Mesodermal cell (in vitro differentiated cells): Measurements from ENCODE around the gene TCL1B.

Experiments used
- H3K27ac ChIP-seq: 2 replicates; pipeline ENCODE4 v1.7.0; 2013; ENCODE audit warnings: mild to moderate bottlenecking, low read depth, low read length, moderate library complexity; ENCODE audit not compliant: severe bottlenecking
- H3K36me3 ChIP-seq: 2 replicates; pipeline ENCODE4 v1.7.1; 2013; ENCODE audit warnings: mild to moderate bottlenecking, low read length, moderate library complexity; ENCODE audit not compliant: control insufficient read depth, insufficient read depth
- H3K4me1 ChIP-seq: one replicate; pipeline ENCODE4 v1.7.1; 2013; ENCODE audit warnings: mild to moderate bottlenecking, low read length; ENCODE audit not compliant: insufficient read depth, control insufficient read depth, poor library complexity, severe bottlenecking
- H3K4me3 ChIP-seq: 2 replicates; pipeline ENCODE4 v1.7.0; 2013; ENCODE audit warnings: low read length, control low read depth, mild to moderate bottlenecking; ENCODE audit not compliant: insufficient read depth, poor library complexity, severe bottlenecking; ENCODE audit errors: extremely low read depth
- H3K9me3 ChIP-seq: 2 replicates; pipeline ENCODE4 v1.7.1; 2013; ENCODE audit warnings: mild to moderate bottlenecking, low read length, moderate library complexity; ENCODE audit not compliant: control insufficient read depth
- WGBS, 2 experiments: methylation state at CpG; one replicate each; pipeline ENCODE4 v1.1.5; 2013; ENCODE audit warnings: missing lambda C conversion rate in 2 of 2; ENCODE audit not compliant: insufficient coverage in 2 of 2; 5-methylcytosine and 5-hydroxymethylcytosine counted together

TCL1B gene

GRCh38 chr14:95667249-95667693, 19.0 kb upstream of the TCL1B start:
- H3K4me3 ChIP-seq, result no peak overlapping the region
- no peak overlapping the region for H3K27ac ChIP-seq
- WGBS, 2 experiments, result 43 to 50% methylated on average over 2 of the region's 3 CpGs
- H3K9me3 ChIP-seq, result no peaks in the 10 kb centered on the region
- no peaks in the 10 kb centered on the region for H3K36me3 ChIP-seq
- no peaks in the 10 kb centered on the region for H3K4me1 ChIP-seq

DNA sequence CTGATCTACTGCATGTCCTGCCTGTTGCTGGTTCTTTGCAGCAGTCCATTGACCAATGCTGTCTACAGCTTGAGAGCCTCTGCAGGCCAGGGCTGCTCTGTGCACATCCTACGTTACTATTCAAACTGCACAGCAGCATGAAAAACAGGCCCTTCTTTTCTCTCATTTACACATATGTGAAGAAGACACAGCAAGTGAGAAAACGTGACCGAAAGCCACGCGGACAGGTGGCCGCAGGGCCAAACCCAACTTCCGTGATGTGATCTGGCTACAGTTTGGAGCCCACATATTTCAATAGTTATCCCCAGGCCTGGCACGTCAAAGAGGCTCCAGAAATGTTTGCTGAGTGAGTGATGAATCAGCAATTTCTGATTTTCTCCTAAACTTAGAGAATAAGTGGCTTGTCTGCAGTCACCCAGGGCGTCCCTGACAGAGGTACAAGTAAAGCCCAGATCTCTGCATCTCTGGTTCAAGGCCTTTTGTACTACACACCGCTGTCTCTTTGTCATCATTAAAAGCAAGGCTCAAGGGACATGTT, 17.9 kb upstream of the TCL1B start:
- 90 to 91% methylated on average over 8 to 9 of the region's 10 CpGs for WGBS, 2 experiments
- H3K4me3 ChIP-seq, result no peak overlapping the region
- no peak overlapping the region for H3K27ac ChIP-seq
- no peaks in the 10 kb centered on the region for H3K4me1 ChIP-seq
- no peaks in the 10 kb centered on the region for H3K36me3 ChIP-seq
- H3K9me3 ChIP-seq, result no peaks in the 10 kb centered on the region

- H3K36me3 ChIP-seq, result no peaks in the 10 kb centered on the region
- no peaks in the 10 kb centered on the region for H3K4me1 ChIP-seq
- no peak overlapping the region for H3K4me3 ChIP-seq
- 93 to 100% methylated on average over 2 to 3 of the region's 4 CpGs for WGBS, 2 experiments
- H3K9me3 ChIP-seq, result peaks cover 11% of the 10 kb centered on the region
- no peak overlapping the region for H3K27ac ChIP-seq
These were observed 11.6 kb upstream of the TCL1B start for GRCh38 chr14:95674613-95675012.

GRCh38 chr14:95675486-95675885, 10.7 kb upstream of the TCL1B start:
- Histone ChIP-seq H3K36me3 (no peaks in the 10 kb centered on the region), H3K4me1 (no peaks in the 10 kb centered on the region), H3K9me3 (peaks cover 11% of the 10 kb centered on the region), H3K4me3 (no peak overlapping the region), H3K27ac (no peak overlapping the region)
- WGBS, 2 experiments, result 56 to 60% methylated on average over 1 to 3 of the region's 4 CpGs

- Histone ChIP-seq H3K4me1 (peaks cover 3% of the 10 kb centered on the region), H3K27ac (no peak overlapping the region), H3K4me3 (no peak overlapping the region), H3K9me3 (peaks cover 11% of the 10 kb centered on the region), H3K36me3 (no peaks in the 10 kb centered on the region)
- WGBS, 2 experiments, result 90 to 100% methylated on average over 1 to 2 of the region's 4 CpGs
These were observed 8.9 kb upstream of the TCL1B start for GRCh38 chr14:95677179-95677835.

DNA sequence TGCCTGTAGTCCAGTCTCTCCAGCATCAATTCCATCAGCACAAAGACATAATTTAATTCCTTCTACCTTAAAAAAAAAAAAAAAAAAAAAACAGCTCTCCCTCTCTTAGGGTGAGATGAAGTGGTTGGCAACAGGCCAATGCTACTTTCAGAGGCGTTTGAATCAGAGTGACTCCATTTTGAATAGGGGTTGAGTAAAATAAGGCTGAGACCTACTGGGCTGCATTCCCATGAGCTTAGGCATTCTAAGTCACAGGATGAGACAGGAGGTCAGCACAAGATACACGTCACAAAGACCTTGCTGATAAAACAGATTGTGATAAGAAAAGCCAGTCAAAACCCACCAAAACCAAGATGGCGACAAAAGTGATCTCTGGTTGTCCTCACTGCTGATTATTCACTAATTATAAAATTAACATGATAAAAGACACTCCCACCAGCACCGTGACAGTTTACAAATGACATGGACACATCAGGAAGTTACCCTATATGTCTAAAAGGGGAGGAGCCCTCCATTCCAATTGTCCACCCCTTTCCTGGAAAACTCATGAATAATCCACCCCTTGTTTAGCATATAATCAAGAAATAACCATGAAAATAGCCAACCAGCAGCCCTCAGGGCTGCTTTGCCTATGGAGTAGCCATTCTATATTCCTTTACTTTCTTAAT, 6.9 kb upstream of the TCL1B start:
- Histone ChIP-seq H3K9me3 (peaks cover 11% of the 10 kb centered on the region), H3K4me1 (peaks cover 3% of the 10 kb centered on the region), H3K36me3 (no peaks in the 10 kb centered on the region), H3K4me3 (no peak overlapping the region), H3K27ac (no peak overlapping the region)
- WGBS, 2 experiments, result 92 to 93% methylated on average over 2 to 3 of the region's 4 CpGs

- H3K9me3 ChIP-seq, result peaks cover 11% of the 10 kb centered on the region
- WGBS, 2 experiments, result 31 to 33% methylated on average over 5 of the region's 8 CpGs
- H3K4me3 ChIP-seq, result no peak overlapping the region
- H3K4me1 ChIP-seq, result peaks cover 3% of the 10 kb centered on the region
- no peaks in the 10 kb centered on the region for H3K36me3 ChIP-seq
- H3K27ac ChIP-seq, result no peak overlapping the region
These were observed 6.1 kb upstream of the TCL1B start for GRCh38 chr14:95679998-95680735.

- WGBS, 2 experiments, result 85 to 88% methylated on average over 2 of the region's 2 CpGs
- peaks cover 9% of the 10 kb centered on the region for H3K9me3 ChIP-seq
- H3K4me3 ChIP-seq, result no peak overlapping the region
These were observed 5.1 kb upstream of the TCL1B start for GRCh38 chr14:95681153-95681552.

GRCh38 chr14:95683793-95684192, 2.4 kb upstream of the TCL1B start:
- Histone ChIP-seq H3K27ac (no peak overlapping the region), H3K4me1 (peaks cover 3% of the 10 kb centered on the region), H3K36me3 (no peaks in the 10 kb centered on the region), H3K9me3 (no peaks in the 10 kb centered on the region), H3K4me3 (no peak overlapping the region)
- WGBS, 2 experiments, result 69 to 73% methylated on average over 4 of the region's 4 CpGs

More at GRCh38 chr14:95681153-95681552, 5.1 kb upstream of the TCL1B start:
- H3K4me1 ChIP-seq, result peaks cover 3% of the 10 kb centered on the region
- H3K27ac ChIP-seq, result no peak overlapping the region
- no peaks in the 10 kb centered on the region for H3K36me3 ChIP-seq

GRCh38 chr14:95686935-95687334, 709 bp downstream of the TCL1B start:
- H3K4me3 ChIP-seq, result no peak overlapping the region
- H3K9me3 ChIP-seq, result no peaks in the 10 kb centered on the region
- peaks cover under 1% of the 10 kb centered on the region for H3K4me1 ChIP-seq
- H3K27ac ChIP-seq, result no peak overlapping the region
- WGBS, 2 experiments, result 40% methylated on average over 1 of the region's 2 CpGs; no CpG with 5 or more reads in 1 of the 2 experiments
- no peaks in the 10 kb centered on the region for H3K36me3 ChIP-seq
